Stimulated activated CD8-positive, alpha-beta memory T cell treated with anti-CD3 and anti-CD28 coated beads, Interleukin-12 subunit alpha, Interleukin-12 subunit beta, amount 100 ng/mL, for 24 hours (primary cell): ENCODE measurements around the gene QKI.
"Not testable (repeated sequence)": the region's sequence is repeated elsewhere in the genome, so short reads cannot be mapped to it uniquely, and the experiment has no call there.

ENCODE experiments used
- DNase-seq: peaks from one replicate; pipeline ENCODE4 v3.0.0-alpha.2; 2020; ENCODE audit errors: extremely low read depth

QKI gene

DNA sequence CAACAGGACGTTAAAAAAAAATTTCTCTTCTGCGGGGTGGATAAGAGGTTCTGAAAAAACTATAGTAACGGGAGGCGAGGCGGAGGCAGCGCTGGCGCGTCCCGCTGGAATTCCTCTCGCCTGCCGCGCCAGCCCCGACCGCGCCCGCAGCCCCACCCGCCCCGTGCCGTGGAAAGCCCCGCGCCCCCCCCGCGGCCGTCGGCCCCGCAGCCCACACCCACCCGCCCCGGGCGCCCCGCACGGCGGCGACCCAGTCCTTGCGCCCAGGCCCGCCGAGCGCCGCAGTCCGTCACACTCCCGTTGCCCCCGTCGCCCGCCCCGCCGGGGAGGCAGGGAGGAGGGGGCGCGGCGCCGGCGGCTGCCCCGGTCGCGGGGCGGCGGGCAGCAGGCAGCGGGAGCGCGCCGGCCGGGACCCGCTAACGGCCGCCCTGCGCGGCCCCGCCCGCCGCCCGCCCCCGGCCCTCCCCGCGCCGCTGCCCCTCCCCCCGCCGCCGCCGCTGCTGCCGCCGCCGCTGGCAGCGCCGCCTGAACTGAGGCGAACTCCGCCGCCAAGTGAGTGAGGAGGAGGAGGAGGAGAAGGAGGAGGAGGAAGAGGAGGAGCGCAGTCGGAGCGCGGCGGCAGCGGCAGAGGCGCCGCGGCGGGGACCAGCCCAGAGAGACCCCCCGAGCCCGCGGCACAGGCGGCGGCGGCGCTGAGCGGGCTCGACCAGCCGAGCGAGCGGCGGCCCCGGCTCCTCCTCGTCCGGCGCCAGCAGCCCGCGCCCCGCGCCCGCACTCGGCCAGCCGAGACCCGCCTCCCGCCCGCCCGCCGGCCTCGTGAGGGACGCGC lies at the start of gene QKI:
Gene QKI (plus strand): TSS at position 602 of the 829 bp plus-strand sequence. CDS start 476 bp downstream, outside the sequence.
- peak; percentile 61 for DNase-seq

DNA sequence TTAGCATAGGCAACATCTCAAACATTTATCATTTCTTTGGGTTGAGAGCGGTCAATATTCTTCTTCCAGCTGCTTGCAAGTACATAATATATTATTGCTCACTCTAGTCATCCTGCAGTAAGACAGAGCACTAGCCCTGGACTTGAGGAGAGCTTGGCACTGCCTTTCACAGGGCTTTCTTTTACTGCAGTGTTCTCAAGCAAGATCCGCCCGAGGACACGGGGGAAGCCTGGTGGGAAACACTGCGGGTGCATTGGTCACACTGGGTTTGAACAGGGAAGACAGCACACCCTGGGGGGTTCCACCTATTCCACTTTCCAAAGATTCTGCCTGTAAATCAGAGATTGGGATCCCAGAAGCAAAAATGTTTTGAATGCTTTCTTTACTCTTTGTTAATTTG lies 48.2 kb upstream of the QKI start:
- no peak for DNase-seq

DNA sequence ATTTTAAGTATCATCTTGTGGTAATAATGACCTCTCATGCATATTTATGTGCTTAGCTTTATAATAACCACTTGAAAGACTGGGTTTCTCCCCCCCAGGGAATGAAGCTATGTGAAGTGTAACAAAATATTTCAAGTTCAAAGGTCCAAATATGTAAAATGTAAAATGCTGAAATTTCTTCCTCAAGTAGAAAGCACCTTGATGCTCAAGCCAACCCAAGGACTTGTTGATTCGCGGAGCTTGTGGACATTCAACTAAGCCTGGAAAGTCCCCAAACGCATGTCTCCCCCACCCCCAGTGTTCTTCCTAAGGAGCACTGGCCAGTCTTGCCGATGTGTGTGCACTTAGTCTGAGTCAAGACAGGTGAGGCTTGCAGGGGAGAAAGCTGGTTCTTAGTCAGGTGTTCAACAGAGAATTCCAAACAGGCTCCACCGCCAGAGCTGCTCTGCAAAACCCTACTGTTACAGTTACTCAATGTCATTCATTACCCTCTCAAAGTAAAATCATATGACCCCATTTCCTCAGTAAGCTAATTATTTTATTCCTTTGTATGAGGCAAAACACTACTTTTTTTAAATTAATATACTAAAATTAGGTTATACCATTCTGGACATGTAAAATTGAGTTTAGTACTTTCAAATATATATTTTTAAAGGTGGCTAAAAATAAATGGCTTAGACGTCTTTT lies 46.9 kb upstream of the QKI start:
- no peak for DNase-seq

DNA sequence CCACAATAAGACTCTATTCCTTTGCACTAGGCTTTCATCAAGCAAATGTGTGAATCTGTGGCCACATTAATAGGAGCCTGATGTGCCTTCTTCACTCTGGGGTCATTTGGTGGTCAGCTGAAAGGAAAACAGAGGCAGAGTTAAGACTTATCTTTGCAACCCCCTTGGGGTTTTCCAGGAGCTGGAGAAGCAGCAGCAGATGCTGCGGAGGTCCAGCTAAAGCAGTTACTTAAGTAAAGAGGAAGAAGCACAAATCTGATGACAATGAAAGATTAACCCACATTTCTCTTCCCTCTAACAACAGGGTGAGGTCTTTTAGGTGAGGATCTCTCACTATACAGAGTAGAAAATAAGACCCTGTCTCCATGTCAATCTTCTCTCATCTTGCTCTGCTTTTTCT lies 45.4 kb upstream of the QKI start:
- DNase-seq: no peak

DNA sequence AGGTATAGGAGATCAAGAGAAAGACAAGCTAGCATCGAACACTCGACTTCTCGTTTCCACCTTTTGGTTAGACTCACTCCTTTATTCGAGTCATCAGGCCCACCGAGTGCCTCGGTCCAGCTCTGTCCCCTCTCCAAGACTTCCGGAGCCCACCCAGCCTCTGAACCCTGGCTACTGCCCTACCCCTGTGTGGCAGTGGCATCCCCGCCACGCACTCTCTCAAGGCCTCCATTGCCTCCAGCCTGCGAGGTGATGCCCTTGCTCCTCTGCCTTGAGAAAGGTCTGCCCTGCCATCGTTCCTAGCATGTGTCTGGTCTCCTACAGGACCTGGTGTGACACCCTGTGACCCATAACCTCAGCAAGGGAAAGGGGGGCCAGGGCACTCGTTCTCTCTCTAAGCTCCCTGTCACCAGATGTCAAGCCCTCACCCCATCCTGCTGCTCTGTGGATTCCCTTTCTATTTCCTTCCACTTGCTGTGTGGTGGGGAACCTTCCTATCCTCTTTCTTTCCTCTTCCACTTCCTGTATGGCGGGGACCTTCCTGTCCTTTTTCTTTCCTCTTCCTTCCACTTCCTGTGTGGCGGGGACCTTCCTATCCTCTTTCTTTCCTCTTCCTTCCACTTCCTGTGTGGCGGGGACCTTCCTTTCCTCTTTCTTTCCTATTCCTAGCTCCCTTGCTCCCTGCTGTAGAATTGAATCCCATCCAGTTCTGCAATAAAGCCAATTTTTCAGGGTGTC lies 44.7 kb upstream of the QKI start:
- DNase-seq: no peak

DNA sequence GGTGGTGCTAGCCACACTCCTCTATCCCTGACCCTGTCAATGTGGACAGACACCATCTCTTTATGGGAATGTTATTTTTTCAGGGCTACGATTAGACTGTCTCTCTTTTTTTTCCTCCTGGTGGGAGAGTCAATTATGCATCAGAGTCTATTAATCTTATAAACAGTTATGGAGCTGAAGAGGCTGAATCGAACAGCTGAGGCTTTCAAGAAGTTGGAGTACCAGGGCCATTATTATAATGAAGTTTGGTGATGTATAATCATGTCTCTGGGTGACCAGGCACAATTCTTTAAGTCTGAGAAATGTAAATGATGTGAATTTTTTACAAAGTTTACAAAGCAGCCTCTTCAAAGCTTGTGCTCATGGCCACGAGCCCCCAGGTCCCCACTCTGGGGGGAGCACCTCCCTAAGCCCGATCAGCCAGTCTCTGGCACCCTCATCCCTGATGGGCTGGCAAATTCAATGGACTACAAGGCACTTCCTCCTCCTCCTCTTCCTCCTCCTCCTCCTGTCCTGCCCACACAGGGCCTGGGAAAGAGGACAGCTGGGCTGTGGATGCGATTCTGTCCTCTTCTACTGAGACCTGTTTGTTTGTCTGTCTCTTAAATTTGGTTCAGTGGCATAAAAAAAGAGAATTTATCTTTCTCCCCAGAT lies 43.9 kb upstream of the QKI start:
- DNase-seq: no peak

DNA sequence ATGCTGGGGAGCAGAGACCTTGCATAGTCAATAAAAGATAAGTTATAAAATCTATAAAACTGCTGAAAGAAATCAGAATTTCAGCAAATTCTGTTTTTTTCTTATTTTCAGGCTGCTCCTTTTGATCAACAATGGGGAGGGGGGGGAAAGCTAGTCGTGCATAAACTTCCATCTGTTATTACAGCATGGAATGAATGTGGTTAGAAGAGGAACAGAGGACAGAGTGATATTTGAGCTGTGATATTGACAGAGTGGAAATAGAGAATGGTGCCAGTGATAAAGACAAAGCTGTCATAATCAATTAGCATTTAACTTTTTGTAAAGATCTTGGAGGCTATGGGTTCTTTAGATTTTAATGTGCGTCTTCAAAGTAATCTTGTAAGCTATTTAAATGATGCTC lies 43.4 kb upstream of the QKI start:
- DNase-seq: no peak

DNA sequence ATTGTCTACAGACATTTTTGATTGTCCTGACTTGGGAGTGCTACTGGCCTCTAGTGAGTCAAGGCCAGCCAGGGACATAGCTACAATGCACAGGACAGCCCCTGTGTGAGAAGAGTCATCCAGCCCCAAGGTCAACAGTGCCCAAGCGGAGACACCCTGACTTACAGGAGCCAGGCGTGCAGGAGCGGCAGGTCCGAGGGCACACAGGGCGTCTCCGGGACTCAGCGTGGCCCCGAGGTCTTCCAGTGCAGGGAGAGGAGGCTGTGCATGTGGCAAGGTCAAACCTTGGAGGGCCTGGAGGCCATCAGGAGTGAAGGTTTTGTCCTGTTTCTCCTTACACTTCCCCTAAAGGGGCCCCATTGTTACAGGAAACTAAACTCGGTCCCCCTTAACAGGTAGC lies 41.3 kb upstream of the QKI start:
- DNase-seq: no peak

DNA sequence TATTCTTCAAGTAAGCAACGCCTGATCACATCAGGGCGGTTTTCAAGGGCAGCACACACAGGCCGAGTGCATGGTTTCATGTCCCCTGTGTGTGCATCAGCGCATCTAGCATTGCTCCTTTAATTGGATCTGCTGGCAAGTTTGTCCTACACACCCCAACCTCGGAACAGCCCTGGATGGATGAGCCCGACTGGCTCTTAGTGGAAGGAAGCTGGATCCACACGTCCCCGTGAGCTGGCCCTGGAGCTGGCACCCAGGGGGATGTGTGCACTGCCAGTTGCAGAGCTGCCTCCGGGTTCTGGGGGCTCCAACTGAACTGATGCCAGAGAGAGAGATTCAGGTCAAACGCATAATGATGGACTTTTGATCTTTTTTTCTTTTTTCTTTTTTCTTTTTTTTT lies 39.2 kb upstream of the QKI start:
- no peak for DNase-seq

DNA sequence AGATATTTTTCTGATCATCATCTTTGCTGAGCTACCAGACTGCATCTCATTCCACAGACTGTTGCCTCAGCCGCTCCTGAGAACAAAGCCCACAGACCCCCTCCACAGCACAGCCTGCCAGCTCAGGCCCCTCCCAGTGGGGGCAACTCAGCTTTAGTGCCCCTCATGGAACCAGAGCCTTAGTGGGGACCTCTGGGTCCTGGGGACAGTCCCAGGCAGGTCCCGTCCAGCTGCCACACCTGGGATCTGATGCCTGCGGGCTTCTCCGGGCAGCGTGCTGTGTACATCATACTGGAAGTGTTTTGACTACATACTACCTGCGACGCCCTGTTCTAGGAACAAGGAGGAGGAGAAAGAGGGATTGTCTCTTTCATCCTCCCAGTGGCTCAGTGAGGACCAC lies 38.3 kb upstream of the QKI start:
- no peak for DNase-seq

DNA sequence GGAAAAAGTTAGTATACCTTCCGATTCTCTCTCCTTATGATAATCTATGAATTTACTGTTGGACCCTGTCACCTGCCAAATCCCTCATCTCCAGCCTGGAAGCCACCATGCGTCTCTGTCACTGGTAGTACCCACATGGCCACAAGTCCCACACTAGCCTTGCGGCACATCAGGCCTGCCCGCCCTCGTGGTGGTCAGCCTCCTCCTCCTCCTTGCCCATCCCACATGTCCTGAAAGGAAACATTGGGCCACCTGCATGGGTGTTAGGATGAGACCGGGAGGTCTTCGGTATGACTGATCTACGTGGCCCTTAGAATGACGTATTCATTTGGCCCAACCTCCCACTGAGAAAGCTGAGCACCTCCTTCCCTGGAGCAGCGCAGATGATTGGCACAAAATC lies 37.0 kb upstream of the QKI start:
- DNase-seq: no peak

DNA sequence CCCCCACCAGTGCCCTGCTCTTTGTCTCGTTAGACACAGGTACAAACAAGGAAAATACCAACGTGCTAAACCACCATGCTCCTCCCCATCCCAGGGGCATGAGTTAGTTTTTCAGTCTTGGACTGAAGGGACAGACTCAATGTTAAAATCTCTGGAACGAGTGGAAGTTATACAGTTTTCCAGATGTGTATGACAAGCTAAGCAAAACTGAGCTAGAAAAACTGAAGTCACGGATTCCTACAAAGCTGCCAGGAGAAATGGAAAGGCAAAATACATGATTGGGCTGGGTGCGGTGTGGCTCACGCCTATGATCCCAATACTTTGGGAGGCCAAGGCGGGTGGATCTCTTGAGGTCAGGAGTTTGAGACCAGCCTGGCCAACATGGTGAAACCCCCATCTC lies 34.3 kb upstream of the QKI start:
- DNase-seq: no peak

DNA sequence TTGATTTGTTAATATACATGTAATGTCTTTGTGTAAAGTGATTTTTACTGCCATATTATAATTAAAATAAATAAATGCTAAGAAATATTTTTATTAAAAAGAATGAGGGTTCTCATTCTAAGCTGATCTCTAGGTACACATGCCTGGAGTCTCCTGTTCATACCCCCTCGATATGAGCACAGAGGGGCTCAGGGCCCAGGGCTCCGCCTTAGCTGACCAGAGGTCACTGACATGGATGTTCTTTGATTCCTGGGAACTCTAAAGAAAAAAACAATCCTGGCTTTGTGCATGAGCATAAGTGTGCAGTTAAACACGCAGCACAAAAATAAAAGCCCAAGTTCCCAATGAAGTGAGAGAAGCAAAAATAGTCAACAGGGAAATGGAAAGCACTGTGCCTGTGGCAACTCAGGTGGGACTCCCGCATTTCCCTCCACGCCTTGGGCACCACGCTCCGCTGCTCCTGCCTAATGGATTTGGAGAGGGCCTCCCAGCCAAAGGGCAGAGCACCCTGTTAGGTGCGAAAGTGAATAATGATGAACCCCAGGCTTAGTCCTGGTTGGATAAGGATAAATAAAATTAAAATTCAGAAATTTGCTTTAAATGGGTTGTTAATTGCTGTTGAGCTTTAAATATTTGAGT lies 33.3 kb upstream of the QKI start:
- DNase-seq: no peak

DNA sequence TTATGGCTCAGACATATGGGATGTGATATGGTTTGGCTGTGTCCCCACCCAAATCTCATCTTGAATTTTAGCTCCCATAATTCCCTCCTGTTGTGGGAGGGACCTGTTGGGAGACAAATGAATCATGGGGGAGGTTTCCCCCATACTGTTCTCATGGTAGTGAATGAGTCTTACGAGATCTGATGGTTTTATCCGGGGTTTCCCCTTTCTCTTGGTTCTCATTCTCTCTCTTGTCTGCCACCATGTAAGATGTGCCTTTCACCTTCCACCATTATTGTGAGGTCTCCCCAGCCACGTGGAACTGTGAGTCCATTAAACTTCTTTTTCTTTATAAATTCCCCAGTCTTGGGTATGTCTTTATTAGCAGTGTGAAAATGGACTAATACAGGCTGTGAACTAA lies 31.1 kb upstream of the QKI start:
- DNase-seq: not testable (repeated sequence)

DNA sequence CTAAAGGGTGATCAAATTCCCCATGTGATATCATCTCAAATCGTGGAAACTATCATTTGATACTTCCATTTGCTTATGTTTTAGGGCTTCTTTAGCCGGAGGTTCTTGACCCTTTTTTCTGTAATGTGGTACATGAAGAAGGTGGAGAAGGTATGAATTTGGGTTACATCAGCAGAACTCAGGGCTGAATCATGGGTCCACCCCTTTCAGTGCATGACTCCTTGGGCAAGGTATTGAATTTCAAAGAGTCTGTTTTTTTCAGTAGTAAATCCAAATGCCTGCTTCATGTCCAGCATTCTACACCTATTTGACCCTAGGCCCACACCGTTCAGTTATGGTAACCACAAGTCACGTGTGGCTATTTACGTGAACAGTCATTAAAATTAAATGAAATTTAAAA lies 30.6 kb upstream of the QKI start:
- DNase-seq: no peak

DNA sequence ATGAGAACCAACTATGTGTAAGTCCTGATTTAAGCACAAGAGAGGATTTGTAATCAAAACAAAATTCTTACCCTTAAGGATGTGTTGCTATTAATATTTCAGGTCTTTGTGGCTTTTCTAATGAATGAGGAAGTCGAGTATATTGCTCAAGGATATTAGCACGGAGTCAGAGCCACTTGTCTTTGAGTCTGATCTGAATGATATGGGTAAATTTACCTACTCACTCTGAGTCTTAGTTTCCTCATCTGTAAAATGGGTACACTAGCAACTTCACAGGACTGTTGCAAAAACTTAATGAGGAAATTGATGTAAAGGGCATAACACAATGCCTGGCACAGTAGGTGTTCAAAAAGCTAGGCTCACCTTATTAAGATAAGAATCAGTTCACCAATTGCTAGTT lies 30.0 kb upstream of the QKI start:
- no peak for DNase-seq

DNA sequence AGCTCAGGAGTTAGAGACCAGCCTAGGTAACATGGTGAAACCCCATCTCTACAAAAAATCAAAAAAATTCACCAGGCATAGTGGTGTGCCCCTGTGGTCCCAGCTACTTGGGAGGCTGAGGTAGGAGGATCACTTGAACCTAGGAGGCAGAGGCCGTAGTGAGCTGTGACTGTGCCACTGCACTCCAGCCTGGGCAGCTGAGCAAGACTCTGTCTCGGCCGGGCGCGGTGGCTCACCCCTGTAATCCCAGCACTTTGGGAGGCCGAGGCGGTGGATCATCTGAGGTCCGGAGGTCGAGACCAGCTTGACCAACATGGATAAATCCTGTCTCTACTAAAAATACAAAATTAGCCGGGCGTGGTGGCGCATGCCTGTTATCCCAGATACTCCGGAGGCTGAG lies 29.0 kb upstream of the QKI start:
- not testable (repeated sequence) for DNase-seq

DNA sequence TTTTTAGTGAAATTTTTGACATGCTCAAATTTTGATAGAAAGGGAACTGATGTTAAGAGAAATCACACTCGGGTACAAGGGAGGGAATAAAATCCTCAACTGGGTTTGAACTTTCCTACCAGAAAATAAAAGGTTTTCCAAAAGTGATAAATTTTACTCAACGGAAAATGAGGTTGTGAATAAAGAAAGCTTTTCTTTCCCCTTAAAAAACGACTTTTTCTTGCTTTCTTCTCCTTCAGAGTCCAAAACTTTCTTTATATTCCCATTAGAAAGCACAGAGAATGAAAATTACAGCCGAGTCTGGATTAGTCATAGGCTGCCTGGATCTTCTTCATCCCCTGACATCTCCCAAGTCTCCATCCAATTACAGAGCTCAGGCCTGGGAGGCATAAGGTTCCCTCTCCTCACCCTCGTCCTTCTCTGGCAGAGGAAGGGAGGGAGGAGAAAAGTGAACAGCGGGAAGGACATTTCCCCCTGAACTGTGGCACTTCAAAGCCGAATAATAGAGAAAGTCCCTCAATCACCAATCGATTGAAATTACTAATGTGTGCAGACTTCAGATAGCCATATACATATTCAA lies 28.1 kb upstream of the QKI start:
- no peak for DNase-seq

DNA sequence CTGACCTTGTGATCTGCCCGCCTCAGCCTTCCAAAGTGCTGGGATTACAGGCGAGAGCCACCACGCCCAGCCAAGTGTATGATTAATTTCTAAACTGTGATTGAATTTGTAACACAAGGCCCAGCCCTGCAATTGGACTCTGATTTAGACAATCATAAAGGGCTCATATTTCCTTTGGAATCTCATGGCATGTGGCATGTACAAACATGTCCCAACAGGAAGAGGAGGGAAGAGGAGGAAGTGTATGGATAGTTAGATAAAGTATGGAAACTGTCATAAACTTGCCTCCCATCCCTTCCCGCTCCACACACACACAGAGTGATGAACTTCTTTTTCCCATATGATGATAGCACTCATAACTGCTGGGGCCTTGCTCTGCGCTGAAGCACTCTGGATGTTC lies 27.2 kb upstream of the QKI start:
- no peak for DNase-seq

DNA sequence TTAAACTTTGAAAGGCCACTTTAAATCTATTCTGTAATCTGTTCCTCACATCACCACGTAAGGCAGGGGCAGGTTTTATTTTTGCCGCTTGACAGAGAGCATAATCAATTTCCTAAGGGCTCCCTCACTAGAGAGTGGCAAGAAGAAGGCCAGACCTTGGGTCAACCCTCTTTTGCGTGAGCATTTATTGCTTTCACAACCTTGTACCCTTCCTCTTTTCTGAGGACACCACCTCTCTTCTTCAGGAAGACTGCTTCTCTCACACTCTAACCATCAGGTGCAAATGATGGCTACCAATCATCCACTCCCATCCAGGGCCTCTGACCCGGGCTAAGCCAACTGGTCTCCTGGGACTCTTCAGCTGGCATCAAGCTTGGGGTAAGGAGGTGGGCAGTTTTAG lies 25.2 kb upstream of the QKI start:
- DNase-seq: no peak

DNA sequence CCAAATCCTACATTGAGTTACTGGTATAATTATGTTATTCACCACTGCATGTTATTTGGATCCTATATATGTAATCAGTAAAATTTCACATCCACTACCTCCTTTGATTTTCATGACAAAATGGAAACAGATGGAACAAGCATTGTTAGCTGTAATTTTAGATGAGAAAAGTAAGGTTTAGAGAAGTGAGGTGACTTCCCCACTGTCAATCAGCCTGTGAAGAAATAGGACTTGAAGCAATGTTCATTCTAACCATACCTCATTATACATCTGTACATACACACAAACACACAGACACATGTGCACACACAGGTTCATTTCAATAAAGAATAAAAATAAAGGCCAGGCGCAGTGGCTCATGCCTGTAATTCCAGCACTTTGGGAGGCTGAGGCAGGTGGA lies 23.7 kb upstream of the QKI start:
- DNase-seq: no peak
